C4-2B (cell line): ENCODE results near the gene OR56A3.

ENCODE experiments used
- H3K27ac ChIP-seq: fragments of 450-650 bp; 2 replicates; pipeline ENCODE4 v1.5.1; 2017
- ZFX ChIP-seq: fragments of 450-650 bp; IDR thresholded peaks from 2 replicates; pipeline ENCODE4 v1.6.1; 2017
- TF ChIP-seq, protein P1 (sequence below): fragments of 450-650 bp; conservative IDR thresholded peaks from 2 replicates; pipeline ENCODE4 v1.5.1; 2017; ENCODE audit warnings: mild to moderate bottlenecking

The OR56A3 gene

GRCh38 chr11:5941951-5942350 is at the start of gene OR56A3:
Gene OR56A3, plus strand, starts transcription at chr11:5942251. Its CDS starts 5,096 bp downstream, at chr11:5947347.
- no peak for TF ChIP-seq ZFX
- TF ChIP-seq, protein P1, sequence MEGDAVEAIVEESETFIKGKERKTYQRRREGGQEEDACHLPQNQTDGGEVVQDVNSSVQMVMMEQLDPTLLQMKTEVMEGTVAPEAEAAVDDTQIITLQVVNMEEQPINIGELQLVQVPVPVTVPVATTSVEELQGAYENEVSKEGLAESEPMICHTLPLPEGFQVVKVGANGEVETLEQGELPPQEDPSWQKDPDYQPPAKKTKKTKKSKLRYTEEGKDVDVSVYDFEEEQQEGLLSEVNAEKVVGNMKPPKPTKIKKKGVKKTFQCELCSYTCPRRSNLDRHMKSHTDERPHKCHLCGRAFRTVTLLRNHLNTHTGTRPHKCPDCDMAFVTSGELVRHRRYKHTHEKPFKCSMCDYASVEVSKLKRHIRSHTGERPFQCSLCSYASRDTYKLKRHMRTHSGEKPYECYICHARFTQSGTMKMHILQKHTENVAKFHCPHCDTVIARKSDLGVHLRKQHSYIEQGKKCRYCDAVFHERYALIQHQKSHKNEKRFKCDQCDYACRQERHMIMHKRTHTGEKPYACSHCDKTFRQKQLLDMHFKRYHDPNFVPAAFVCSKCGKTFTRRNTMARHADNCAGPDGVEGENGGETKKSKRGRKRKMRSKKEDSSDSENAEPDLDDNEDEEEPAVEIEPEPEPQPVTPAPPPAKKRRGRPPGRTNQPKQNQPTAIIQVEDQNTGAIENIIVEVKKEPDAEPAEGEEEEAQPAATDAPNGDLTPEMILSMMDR, result no peak
- no peak within 1 kb of the TSS for H3K27ac ChIP-seq

GRCh38 chr11:5892908-5893307 is 49.1 kb upstream of the OR56A3 start, which contains the start of gene OR52E5:
Gene OR52E5, plus strand, starts transcription at chr11:5893208. Its CDS starts 7,569 bp downstream, at chr11:5900777.
- H3K27ac ChIP-seq, result no peak within 1 kb of the TSS
- no peak for TF ChIP-seq ZFX
- TF ChIP-seq, protein P1, result no peak

GRCh38 chr11:5899534-5899933 is 42.5 kb upstream of the OR56A3 start:
- TF ChIP-seq, protein P1, result no peak
- no peak for TF ChIP-seq ZFX

DNA sequence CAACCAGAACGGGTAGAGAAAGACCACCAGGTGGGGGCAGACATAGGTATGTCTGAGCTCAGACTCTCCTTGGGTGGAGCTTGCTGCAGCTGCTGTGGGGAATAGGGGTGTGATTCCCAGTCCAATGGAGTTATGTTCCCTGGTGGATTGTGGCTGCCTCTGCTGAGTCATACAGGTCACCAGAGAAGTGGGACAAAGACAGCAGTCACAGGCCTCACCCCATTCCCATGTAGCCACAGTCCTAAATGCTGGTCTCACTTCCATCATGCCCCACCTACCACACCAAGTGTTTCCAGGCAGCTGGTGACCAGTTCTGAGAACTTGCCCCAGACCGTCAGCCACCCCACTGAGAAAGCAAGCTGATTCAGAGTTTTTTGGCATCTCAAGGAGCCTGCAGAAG is 31.5 kb upstream of the OR56A3 start:
- TF ChIP-seq, protein P1, result no peak
- TF ChIP-seq ZFX, result no peak
- no peak overlapping the region for H3K27ac ChIP-seq

More at GRCh38 chr11:5899534-5899933, 42.5 kb upstream of the OR56A3 start:
- H3K27ac ChIP-seq, result no peak overlapping the region

GRCh38 chr11:5922749-5923426 is 19.2 kb upstream of the OR56A3 start:
- no peak overlapping the region for H3K27ac ChIP-seq
- TF ChIP-seq, protein P1, result no peak
- TF ChIP-seq ZFX, result no peak

DNA sequence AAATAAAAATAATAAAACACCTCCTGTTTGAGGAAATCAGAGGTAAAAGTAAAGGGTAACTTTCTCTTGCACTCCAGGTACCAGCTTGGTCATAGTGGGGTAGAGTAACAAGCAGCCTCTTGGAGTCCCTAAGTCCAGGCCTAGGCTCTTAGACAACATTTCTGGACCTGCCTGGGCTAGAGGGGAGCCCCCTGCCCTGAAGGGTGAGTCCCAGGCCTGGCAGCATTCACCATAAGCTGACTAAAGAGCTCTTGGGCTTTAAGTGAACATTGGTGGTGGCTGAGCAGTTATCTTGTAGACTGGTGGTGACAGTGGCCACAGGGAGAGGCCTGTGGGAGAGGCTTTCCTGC is 18.6 kb upstream of the OR56A3 start:
- no peak overlapping the region for H3K27ac ChIP-seq
- TF ChIP-seq, protein P1, result no peak
- TF ChIP-seq ZFX, result no peak

DNA sequence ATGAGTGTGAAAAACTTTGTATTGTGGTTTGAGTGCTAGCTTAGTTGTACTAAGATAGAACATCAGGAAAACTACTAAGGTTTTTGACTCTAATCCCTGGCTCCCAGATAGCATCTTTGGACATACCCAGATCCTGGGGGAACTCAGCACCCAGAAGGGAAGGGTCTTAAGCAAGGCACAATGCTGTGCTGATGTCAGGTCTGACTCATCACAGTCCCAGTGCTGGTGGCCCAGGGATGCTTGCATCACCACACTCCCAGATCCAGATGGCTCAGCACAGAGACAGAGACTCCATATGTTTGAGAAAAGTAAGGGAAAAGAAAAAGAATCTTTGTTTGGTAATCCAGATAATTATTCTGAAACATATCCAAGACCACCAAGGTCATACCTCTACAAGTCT is 18.3 kb upstream of the OR56A3 start:
- H3K27ac ChIP-seq, result no peak overlapping the region
- no peak for TF ChIP-seq ZFX
- TF ChIP-seq, protein P1, result no peak
